Stimulated activated CD4-positive, alpha-beta T cell treated with anti-CD3 and anti-CD28 coated beads, Interleukin-2, amount 100 ng/mL, for 48 hours (primary cell): ENCODE results near the gene CYP39A1.

Experiments used
- DNase-seq, 2 donors: peaks; one replicate each; pipeline ENCODE4 v3.0.0-alpha.2; 2020

The CYP39A1 gene

DNA sequence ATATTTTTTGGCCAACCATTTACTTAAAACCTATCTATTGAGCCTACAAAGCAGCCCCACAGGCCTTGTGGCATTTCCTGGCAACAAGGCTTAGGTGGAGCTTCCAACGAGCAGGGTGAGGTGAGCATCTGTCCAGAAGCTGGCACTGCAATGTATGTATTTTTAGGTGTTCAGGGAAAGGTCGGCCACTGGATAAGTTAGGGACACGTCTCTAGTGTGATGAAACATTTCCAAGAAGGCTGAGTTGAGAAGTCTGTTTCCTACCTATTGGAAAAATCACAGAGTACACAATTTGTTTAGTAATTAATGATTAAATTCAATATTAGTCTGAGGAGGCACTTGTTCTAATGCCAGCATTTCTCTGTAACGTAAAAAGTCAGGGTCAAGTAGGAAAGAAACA is 143.6 kb downstream of the CYP39A1 start:
- no peak for DNase-seq

DNA sequence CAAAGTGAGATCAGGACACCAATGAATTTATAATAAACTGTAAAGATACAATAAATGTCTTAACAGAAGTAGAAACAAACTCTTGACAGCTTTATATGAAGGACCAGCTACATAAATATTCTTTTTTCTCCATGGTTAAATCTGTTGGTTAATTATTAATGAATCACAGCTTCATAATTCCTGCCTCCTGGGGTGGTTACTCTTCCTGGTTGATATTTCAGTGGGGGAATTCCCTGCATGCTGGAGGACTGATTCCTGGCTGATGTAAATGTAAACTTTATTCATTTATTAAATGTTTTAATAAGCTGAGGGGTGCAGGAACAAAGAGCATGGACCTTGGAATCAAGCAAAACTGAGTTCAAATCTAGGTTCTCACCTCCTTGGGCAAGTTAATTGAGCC is 145.2 kb downstream of the CYP39A1 start:
- DNase-seq: no peak

DNA sequence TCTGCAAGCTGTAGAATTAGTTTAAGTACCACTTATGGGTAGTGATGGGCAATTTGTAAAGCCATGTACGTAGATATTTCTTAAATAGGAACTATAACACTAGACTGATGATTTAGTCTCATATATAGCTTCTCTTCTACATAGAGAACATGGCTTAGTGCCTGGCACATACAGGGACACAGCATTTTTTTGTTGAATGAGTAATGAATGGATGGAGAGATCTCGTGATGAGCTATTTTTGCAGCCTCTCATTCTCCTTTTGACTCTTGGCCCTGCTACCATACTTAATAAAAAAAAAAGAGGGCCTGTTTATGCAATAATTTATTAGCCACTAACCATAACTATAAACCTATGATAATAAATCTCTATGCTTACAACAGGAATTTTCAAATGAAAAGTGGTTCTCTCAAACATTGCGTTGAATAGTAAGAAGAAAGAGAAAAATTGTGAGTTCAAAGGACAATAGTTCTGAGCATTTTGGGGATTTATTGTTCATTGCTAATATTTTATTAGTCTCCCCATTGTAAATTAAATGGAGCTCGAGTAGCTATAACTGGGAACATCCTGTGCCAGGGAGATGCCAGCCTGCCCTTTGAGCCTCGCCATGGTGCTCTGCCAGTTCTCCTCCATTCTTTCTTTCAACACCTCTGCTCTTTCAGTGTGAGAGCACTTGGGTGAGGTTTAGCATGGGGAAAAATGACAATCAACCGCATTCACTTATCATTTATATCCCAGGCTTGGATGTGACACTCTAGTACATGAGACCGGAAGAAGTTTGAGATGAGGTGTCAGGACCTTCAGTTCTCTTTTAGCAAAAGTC is 146.7 kb downstream of the CYP39A1 start:
- no peak for DNase-seq

DNA sequence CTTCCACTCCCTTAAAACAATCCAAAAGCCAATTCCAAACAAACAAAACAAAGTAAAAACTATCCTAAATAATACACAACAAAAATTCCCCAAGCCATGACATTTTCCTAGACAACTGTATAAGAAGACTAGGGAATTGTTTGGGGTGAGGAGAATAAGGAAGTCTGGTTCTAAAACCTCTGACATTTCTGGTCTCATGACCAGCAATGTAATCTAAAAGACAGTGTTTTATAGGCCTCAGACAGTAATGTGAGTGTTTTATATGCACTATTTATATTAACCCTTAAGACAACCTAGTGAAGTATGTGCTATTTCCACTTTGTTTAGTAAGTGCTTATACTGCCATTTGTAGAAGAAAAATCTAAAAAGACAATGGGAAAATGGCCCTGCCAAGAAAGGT is 148.4 kb downstream of the CYP39A1 start:
- no peak for DNase-seq

DNA sequence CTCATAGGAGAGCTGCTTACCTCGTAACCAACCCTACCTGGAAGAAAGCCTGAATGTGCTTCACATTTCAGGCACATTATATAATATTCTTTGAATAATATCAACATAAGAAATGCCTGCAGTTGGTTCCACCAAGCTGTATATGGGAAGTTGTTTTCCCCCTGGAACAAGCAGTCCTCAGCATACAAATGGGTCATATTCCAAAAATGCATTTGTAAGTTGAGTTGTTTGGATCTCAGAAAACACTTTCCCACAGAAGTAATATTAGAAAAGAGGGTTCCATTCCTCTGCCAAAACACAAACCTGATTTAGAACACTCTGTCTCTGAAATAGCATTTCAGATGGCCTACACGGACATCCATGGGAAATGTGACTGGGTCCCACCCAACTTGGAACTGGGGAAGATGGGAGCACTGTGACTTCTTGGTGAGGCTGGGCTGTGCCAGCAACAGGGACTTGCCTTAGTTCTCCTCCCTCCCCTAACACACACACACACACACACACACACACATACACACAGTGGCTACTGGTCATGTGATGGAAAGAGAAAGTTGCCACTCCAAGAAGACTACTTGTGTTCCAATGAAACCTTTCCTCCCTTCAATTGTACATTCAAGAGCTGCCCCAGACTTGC is 150.0 kb downstream of the CYP39A1 start:
- no peak for DNase-seq

DNA sequence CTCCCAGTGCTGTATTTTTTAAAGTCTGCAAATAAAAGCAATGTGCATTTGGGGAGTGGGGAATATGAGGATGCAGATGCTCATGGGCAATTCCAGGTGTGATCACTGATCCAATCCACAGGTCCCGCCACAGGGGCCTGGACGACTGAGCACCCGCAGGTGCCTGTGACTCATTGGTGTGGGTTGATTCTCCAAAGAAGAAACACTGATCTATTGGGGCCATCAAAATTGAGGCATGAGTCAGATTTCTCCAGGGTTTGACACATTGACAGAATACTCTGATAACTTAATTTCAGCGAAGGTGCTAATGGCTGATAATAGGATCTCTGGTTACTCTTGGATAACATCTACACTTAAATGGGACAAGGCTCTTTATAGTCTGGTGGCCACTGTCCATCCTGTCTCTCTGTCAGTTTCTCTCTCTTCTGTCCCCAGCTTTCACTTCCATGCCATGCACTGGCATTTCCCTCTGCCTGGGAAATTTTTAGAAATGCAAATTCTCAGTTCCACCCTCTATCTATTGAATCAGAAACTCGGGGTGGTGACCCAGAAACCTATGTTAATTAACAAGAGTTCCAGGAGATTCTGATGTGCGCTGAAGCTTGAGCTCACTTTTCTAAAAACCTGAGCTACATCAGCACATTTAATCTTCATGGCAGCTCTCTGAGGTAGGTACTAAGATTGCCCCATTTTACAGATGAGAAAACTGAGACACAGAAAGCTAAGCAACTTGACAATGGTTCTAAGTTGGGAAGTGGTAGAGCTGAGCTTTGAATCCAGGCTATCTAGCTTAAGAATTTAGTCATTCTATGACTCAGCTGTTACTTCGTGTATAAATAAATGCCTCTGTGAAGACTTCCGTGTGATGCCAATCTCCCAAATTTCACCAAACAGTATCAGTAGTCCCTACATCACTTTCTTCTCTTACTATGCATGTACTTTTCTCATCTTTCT is 151.2 kb downstream of the CYP39A1 start:
- DNase-seq: no peak

DNA sequence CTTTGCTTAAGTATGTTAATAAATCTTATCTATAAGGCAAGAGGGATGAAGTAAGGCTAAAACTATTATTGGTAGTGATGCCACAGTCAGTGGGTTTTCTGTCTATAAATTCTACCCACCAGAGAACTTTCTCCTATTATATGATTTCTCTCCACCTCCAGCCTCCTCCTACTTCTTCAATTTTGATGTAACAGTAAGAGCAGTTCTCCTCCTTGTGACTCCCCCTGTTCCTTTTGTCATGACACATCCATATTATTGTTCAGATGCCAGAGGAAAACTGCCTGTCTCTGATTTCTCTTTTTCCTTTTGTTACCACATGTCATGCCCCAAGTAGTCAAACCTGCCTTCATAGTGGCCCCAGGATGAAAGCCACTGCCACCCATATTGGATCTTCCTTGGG is 152.2 kb downstream of the CYP39A1 start:
- no peak for DNase-seq
